Cerebellar nuclear complex (tissue), 1 donor: Measurements from ENCODE around the gene DSTYK.

Experiments used
- DNase-seq, 2 experiments: peaks; one replicate each; lab custom pipeline; 2025; lab: John Stamatoyannopoulos, UW

DSTYK gene

DNA sequence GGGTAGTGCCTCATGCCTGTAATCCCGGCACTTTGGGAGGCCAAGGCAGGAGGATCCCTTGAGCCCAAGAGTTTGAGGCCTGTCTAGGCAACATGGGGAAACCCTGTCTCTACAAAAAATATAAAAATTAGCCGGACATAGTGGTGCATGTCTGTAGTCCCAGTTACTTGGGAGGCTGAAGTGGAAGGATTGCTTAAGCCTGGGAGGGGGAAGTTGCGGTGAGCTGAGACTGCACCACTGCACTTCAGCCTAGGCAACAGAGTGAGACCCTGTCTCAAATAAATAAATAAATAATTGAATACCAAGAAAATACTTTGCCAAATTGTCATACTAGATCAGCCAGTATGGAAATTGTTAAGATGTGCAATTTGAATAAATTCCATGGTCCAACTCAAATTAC lies 83.9 kb downstream of the DSTYK start:
- DNase-seq = no peak

DNA sequence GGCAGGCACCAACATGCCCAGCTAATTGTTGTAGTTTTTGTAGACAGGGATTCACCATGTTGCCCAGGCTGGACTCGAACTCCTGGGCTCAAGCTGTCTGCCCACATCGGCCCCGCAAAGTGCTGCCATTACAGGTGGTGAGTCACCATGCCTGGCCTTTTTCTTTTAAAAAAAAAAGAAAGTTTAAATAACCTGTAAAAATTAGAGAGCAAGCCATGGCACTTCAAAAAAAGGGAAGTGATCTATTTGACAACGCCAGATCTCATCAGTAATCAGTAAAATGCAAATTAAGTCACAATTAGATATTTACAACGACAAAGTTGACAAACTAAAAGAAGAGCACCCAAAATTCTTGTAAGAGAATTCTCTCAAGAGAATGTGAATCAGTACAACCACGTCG lies 86.8 kb downstream of the DSTYK start:
- DNase-seq = no peak

DNA sequence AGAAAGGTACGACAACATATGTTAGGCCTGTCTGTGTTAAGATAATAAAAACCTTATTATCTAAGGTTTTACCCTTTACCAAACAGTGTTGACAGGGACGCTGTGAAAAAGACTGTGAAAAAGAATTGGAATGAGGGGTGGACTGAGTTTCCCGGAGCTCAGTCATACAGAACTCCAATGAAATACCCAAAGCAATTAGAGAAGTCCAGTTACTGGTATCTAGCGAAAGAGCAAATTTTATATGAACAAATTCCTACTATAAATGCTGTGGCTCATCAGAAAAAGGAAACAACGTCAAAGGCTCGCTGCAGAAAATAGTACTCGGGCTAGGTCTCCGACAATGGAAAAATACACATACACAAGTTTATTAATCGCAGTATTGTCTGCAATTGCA lies 89.0 kb downstream of the DSTYK start:
- DNase-seq = no peak

- DNase-seq = peak; percentile 61 to 94
Measured at GRCh38 chr1:205121660-205122488, 89.6 kb downstream of the DSTYK start, which contains the start of gene RBBP5. RBBP5 (minus strand) TSS chr1:205121978; CDS start chr1:205121873, 105 bp downstream.

DNA sequence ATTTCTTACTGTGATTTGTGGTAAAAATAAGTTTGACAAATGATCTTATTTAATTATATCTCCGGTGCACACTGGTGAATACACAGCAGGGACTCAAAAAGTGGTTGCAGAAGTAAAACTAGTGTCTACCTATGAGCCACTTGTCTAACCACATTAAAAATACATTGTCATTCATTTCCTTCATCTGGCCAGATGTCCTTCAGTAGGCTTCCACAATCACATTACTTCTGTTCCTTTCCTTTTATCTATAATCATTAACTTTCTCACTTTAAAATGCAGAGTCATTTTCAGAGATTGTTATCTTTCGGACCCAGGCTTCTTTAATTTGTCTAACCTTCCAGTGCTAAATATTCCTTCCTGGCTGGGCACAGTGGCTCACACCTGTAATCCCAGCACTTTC lies 92.8 kb downstream of the DSTYK start:
- DNase-seq = no peak

DNA sequence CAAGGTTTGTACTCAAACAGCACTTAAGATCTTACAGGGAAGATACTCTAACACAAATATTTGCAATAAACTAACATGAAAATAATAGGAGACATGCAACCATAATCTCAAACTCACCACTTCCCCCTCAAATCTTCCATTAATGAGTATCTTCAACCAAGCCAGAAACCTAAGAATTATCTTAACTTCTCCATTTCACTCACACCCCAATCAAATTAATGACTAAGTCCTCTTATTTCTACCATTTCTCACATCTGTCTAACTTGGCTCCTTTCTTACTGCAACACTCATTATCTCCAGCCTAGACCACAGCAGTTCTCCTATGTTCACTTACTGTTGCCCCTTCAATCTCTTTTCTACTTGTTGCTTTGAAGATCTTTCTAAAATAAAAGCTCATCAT lies 100.1 kb downstream of the DSTYK start:
- DNase-seq = no peak

DNA sequence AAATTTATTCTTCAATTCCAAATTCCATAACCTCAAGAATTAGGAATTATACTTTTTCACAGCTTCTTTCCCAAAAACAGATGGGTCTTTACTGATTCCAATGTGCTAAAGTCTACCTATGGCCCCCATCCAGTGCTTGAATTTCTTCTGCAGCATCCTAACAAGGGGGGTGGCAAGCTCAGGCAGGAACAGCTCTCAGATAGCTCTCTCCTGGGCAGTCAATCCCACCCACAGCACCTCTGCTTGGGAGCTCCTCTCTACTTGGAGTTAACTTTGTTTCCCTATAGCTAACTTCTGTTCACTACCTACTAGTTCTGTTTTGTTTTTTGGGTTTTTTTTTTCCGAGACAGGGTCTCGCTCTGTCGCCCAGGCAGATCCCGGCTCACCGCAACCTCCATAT lies 101.8 kb downstream of the DSTYK start:
- no peak for DNase-seq

DNA sequence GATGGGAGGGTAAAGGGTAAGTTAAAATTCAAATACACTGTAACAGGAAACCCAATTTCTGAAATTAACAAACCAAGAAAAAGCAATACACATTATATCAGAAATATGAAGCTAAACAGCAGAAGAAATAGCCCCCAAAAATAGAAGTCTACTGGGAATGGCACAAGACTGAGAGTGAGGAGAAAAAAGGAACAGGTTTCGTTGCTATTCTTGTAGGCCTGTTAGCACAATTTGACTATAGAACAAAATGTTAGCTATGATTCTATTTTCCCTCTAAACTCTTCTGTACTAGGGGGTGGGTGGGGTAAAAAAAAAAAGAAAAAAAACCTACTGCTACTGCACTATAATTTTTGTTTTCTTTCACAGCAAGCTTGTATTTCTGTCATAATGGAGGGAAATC lies 102.2 kb downstream of the DSTYK start:
- DNase-seq = no peak

DNA sequence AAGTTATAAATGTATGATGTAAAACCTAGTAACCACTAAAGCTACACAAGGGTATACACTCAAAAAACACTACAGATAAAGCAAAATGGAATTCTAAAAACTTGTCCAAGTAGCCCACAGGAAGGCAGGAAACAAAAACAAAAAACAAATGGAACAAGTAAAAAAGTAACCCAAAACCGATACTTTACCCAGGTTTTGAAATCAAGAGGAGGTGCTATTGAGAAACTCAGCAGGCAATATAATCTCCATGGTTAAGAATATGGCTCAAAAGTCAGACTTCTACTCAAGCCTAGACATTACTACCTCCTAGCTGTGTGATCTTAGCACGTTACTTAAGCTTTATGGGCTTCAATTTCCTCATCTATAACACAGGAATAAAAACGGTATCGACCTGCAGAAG lies 103.0 kb downstream of the DSTYK start:
- no peak for DNase-seq

DNA sequence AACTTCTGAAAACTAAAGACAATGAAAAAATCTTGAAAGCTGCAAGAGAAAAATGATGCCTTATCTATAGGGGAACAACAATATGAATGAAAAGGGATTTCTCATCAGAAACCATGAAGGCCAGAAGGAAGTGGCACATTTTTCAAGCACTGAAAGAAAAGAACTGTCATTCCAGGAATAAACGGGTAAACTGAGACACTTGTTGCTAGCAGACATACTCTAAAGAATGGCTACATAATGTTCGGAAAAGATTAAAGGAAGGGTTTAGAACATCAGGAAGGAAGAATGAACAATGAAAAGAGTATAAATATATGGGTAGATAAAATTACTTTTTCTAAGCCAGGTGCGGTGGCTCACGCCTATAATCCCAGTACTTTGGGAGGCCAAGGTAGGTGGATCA lies 104.2 kb downstream of the DSTYK start:
- DNase-seq = no peak

- no peak for DNase-seq
Measured at GRCh38 chr1:205102404-205102803, 109.1 kb downstream of the DSTYK start.

- no peak for DNase-seq
Measured at GRCh38 chr1:205098242-205098641, 113.3 kb downstream of the DSTYK start.

DNA sequence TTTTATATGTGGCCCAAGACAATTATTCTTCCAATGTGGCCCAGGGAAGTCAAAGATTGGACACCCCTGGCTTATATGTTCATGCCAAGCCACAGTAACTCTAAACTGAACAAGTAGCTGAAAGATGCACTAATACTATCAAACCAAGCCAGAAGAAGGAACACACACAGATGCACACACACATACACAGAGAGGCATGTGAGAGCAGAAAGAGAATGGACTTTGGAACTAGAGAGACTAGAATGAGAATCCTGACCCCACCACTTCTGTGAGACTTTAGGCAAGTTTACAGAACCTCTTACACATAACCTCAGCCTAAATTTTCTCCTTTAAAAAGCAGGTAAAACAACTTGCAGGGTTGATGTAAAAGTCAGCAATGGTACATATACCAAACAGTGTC lies 116.1 kb downstream of the DSTYK start:
- no peak for DNase-seq
